HG03060 (cell line): ENCODE data around the gene GHITM.
"Not testable (repeated sequence)": the region's sequence is repeated elsewhere in the genome, so short reads cannot be mapped to it uniquely, and the experiment has no call there.

Experiments
- ATAC-seq: cut with Tn5 transposase; IDR thresholded peaks from one replicate; pipeline ENCODE4 v1.9.1; 2021; ENCODE audit warnings: low read depth, moderate number of reproducible peaks; ENCODE audit not compliant: unreplicated experiment

Gene GHITM, protein sequence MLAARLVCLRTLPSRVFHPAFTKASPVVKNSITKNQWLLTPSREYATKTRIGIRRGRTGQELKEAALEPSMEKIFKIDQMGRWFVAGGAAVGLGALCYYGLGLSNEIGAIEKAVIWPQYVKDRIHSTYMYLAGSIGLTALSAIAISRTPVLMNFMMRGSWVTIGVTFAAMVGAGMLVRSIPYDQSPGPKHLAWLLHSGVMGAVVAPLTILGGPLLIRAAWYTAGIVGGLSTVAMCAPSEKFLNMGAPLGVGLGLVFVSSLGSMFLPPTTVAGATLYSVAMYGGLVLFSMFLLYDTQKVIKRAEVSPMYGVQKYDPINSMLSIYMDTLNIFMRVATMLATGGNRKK

DNA sequence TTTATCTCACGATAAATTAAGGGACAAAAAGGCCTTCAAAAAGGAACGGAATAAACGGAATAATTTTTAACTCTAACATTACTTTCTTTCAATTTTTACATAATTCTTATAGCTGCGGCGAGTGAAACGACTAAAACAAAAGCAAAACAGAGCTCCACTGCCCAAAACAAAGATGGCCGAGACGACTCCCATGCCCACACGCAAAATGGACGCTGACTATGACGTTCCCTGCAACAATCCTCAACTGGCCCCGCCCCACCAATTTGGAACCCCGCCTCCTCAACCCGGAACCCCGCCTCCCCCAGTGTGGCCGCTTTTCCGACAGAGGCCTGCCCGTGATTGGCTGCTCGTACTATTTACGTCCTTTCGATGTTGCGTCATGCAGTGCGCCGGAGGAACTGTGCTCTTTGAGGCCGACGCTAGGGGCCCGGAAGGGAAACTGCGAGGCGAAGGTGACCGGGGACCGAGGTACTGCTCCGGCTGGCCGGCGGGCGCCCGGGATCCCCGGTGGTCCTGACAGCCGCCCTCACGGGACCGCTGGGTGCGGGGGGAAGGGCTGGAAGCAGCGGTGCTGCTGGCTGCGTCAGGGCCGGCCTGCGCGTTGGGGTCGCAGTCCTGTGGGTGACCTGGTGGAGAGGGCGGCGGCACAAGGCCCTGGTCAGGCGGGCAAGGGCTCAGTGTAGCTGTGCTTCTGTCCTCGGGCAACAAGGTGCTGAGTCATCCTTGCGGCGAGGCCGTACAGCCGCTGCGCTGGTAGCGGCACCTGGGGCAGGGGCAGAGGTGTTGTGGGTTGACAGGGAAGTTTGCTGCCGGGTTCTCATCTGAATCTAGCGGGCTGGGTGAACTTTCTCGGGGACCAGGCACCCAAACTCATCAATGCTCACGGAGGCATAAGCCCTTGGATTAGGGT, at the start of gene GHITM:
TSS of gene GHITM (plus strand) at position 384 of the 910 bp plus-strand sequence. CDS start 1,992 bp downstream, outside the sequence.
- peak; percentile 98 for ATAC-seq

- no peak for ATAC-seq
These were observed 43.4 kb upstream of the GHITM start for GRCh38 chr10:84095811-84096497.

GRCh38 chr10:84097787-84098353, 41.4 kb upstream of the GHITM start:
- ATAC-seq: no peak

DNA sequence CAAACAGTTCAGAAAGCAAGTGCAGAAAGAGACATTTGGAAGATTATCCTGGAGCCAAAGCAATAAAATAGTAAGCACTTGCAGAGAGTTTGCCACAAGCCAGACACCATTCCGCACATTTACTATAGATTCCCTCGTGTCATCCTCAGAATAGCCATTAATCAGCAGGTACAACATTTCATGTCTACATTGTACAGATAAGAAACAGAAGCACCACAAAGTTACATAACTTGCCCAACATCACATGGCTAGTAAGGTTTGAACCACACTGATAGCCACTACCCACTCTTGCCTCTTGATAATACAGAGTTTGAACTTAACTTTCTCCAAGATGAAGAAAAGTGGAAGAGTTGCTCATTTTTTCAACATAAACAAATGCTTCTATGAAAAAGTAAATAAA, 40.6 kb upstream of the GHITM start:
- no peak for ATAC-seq

GRCh38 chr10:84101042-84101441, 38.3 kb upstream of the GHITM start:
- ATAC-seq: no peak

DNA sequence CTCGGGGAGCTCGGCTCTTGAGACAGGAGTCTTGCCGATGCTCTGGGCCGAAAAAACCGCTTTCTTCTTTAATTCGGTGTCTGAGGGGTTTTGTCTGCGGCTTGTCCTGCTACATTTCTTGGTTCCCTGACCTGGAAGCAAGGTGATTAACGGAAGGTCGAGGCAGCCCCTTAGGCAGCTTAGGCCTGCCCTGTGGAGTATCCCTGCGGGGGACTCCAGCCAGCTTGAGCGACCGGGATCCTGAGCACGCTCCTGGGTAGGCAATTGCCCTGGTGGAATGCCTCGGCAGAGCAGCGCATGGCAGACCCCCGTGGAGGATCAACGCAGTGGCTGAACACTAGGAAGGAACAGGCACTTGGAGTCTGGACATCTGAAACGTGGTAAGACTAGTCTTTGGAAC, 30.5 kb upstream of the GHITM start:
- ATAC-seq: no peak

DNA sequence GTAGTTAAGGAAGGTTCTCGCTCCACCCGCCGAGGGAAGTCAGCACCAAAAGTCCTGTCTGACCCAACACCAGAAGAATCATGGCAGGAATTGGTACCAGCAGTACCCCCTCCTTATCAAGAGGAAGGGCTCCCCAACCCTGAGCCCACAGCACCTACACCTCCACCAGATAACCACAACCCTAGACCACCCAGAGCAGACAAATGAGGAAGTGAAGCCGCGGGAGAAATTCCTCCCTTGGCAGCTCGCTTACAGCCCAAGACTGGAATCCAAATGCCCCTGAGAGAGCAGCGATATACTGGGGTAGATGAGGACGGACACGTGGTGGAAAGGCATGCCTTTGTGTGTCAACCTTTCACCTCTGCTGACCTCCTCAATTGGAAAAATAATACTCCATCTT, 29.5 kb upstream of the GHITM start:
- ATAC-seq: not testable (repeated sequence)

DNA sequence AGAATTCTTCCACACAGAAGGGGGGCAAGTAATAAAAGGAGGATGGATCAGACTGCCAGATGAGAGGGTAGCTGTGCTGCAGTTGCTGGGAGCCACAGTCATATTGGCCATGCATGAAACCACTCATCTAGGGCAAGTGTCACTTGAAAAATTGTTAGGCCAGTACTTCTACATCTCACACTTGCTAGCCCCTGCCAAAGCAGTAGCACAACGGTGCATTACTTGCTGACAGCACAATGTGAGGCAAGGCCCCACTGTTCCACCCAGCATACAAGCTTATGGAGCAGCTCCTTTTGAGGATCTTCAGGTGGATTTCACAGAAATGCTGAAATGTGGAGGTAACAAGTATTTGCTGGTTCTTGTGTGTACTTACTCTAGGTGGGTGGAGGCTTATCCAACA, 25.8 kb upstream of the GHITM start:
- ATAC-seq: not testable (repeated sequence)

- ATAC-seq: no peak
These were observed 25.1 kb upstream of the GHITM start for GRCh38 chr10:84114088-84114667.

- not testable (repeated sequence) for ATAC-seq
These were observed 22.1 kb upstream of the GHITM start for GRCh38 chr10:84117204-84117603.

GRCh38 chr10:84117686-84118394, 21.5 kb upstream of the GHITM start:
- no peak for ATAC-seq

DNA sequence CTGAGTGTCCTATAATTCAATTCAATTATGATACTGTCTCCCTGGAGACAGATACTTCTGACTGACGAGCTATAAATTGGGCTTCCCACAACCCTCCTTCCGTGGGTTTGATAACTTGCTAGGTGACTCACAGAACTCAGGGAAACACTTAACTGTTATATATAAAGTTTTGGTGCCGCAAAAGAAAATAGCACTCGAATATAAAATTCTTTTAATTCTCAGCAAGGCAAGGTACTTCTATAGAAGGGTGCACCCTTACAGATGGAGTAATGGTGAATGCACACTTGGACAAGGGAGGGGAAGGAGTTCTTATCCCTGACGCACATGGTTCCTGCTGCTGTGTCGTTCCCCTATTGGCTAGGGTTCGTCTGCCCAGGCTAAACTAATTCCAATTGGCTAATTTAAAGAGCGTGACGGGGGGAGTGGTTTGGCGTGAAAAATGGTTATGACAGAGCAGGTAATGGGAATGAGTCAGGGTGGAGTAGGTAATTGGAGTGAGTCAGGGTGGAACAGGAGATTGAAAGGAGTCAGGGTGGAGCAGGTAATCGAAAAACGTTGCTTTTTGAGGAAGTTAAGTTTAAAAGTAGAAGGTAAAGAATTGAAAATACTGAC, 20.8 kb upstream of the GHITM start:
- ATAC-seq: no peak

DNA sequence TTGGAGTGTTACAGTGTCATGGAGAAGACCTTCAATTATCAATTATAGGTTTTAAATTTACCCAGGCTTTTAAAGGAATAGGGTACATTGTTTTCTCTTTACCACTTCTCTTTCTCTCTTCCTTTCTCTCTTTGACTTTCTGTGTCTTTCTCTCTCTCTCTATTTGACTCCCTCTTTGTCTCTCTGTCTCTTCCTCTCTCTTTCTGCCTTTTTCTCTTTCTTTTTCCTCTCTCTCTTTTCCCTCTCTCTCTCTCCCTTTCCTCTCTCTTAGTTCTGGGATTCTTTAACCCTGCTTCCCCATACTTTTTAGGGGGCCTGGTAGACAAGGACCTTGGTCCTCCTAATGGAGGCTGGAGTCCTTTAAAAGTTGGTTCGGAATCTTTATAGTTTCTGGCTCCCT, 15.9 kb upstream of the GHITM start:
- no peak for ATAC-seq

- ATAC-seq: not testable (repeated sequence)
These were observed 13.2 kb upstream of the GHITM start for GRCh38 chr10:84125910-84126784.

GRCh38 chr10:84126785-84127167, 12.5 kb upstream of the GHITM start:
- ATAC-seq: no peak

- no peak for ATAC-seq
These were observed 3.5 kb upstream of the GHITM start for GRCh38 chr10:84135836-84136235.

GRCh38 chr10:84137811-84138210, 1.5 kb upstream of the GHITM start:
- ATAC-seq: no peak

- ATAC-seq: no peak
These were observed 707 bp upstream of the GHITM start for GRCh38 chr10:84138478-84139125.
